Endothelial cell of umbilical vein (primary cell): ENCODE data around the gene NLRP3. TPM values are rescaled to one million over a fixed set of nuclear protein-coding genes. Genes with fewer than 3 reads are reported as not detected.

Experiments used
- BruUV-seq: library from RNA; stranded (reverse); fragments of 400-500 nt; replicated peaks from 2 replicates; lab custom pipeline; 2021; lab: Mats Ljungman, UMichigan
- CTCF ChIA-PET: fragments of 300-600, 350-600 bp; sonication (Branson Sonifier 250); formaldehyde crosslinking; loops from one replicate; lab custom pipeline; 2021; ENCODE audit warnings: antibody characterized with exemption, inconsistent platforms; lab: Charles Lee
- POLR2A ChIA-PET: fragments of 300-600, 350-600 bp; sonication (Branson Sonifier 250); formaldehyde crosslinking; loops from one replicate; lab custom pipeline; 2021; ENCODE audit warnings: antibody characterized with exemption, inconsistent platforms; lab: Charles Lee
- DNase-seq: peaks from one replicate; pipeline ENCODE4 v3.0.0-alpha.2; 2011; ENCODE audit warnings: low read depth, low spot score
- FAIRE-seq: peaks from 2 replicates; lab custom pipeline; 2011; peaks lifted over from hg19 to GRCh38; lab: Jason Lieb, UNC
- H2AFZ ChIP-seq: 2 replicates; pipeline ENCODE4 v1.6.0; 2012; ENCODE audit warnings: low read depth, low read length, control low read depth, inconsistent platforms
- H3K27ac ChIP-seq: 2 replicates; pipeline ENCODE4 v1.5.1; 2011; ENCODE audit warnings: low read depth, mild to moderate bottlenecking, control low read depth, low read length, moderate library complexity; ENCODE audit not compliant: insufficient read depth
- H3K27me3 ChIP-seq, 2 experiments: 2 replicates each; pipeline versions ENCODE4 v1.6.0 to v1.6.1; 2011; ENCODE audit warnings: low read length in 2 of 2, mixed read lengths in 1 of 2; ENCODE audit not compliant: control insufficient read depth in 2 of 2, insufficient read depth in 2 of 2
- H3K36me3 ChIP-seq, 2 experiments: 2 replicates in 1 of 2; 3 replicates in 1 of 2; pipeline ENCODE4 v1.5.1; 2011; ENCODE audit warnings: low read length in 2 of 2, mild to moderate bottlenecking in 1 of 2, moderate library complexity in 1 of 2; ENCODE audit not compliant: control insufficient read depth in 2 of 2, insufficient read depth in 2 of 2; ENCODE audit errors: extremely low read depth in 1 of 2
- H3K4me1 ChIP-seq: 3 replicates; pipeline ENCODE4 v1.5.1; 2011; ENCODE audit warnings: mild to moderate bottlenecking, low read length; ENCODE audit not compliant: control insufficient read depth, insufficient read depth; ENCODE audit errors: extremely low read depth
- H3K4me2 ChIP-seq: 2 replicates; pipeline ENCODE4 v1.6.1; 2011; ENCODE audit warnings: low read length, control low read depth, mixed read lengths; ENCODE audit not compliant: insufficient read depth
- H3K4me3 ChIP-seq, 3 experiments: fragments of 200-600 bp in 1 of 3; sonication (generic), shearing (Covaris generic) in 1 of 3; replicated peaks in 1 of 3; 2 replicates each; pipeline ENCODE4 v1.5.1; 2011 to 2016; ENCODE audit warnings: control low read depth in 3 of 3, low read length in 3 of 3, mild to moderate bottlenecking in 2 of 3, inconsistent platforms in 1 of 3, low read depth in 1 of 3, moderate library complexity in 1 of 3; ENCODE audit not compliant: insufficient read depth in 1 of 3
- H3K79me2 ChIP-seq: 2 replicates; pipeline ENCODE4 v1.6.0; 2012; ENCODE audit warnings: low read length, inconsistent platforms; ENCODE audit not compliant: control insufficient read depth, insufficient read depth
- H3K9ac ChIP-seq: replicated peaks from 2 replicates; pipeline ENCODE3; 2011; ENCODE audit warnings: low read length, control low read depth; ENCODE audit not compliant: insufficient read depth; ENCODE audit errors: extremely low read depth
- H3K9me1 ChIP-seq: replicated peaks from 3 replicates; pipeline ENCODE4 v1.6.0; 2011; ENCODE audit warnings: mild to moderate bottlenecking, low read length; ENCODE audit not compliant: control insufficient read depth, insufficient read depth; ENCODE audit errors: extremely low read depth
- H3K9me3 ChIP-seq: replicated peaks from 2 replicates; pipeline ENCODE4 v1.5.1; 2012; ENCODE audit warnings: low read length, inconsistent platforms; ENCODE audit not compliant: control insufficient read depth, insufficient read depth
- H4K20me1 ChIP-seq: replicated peaks from 2 replicates; pipeline ENCODE3; 2011; ENCODE audit warnings: mild to moderate bottlenecking, low read length; ENCODE audit not compliant: control insufficient read depth, insufficient read depth; ENCODE audit errors: extremely low read depth
- EZH2 ChIP-seq: IDR thresholded peaks from 2 replicates; pipeline ENCODE4 v1.6.1; 2012; ENCODE audit warnings: borderline replicate concordance, low read depth, mild to moderate bottlenecking, moderate library complexity, low read length, inconsistent platforms; ENCODE audit not compliant: severe bottlenecking
- FOS ChIP-seq: IDR thresholded peaks from 2 replicates; pipeline ENCODE4 v1.6.1; 2011; ENCODE audit warnings: mild to moderate bottlenecking, low read length, moderate library complexity, borderline replicate concordance; ENCODE audit not compliant: insufficient read depth
- GATA2 ChIP-seq: IDR thresholded peaks from 2 replicates; pipeline ENCODE4 v1.7.0; 2011; ENCODE audit warnings: low read depth, mild to moderate bottlenecking, moderate library complexity, mixed read lengths, low read length; ENCODE audit not compliant: insufficient read length, insufficient read depth
- JUN ChIP-seq: IDR thresholded peaks from 2 replicates; pipeline ENCODE4 v1.6.1; 2011; ENCODE audit warnings: borderline replicate concordance, low read depth; ENCODE audit not compliant: insufficient read length, insufficient read depth
- MYC ChIP-seq: IDR thresholded peaks from one replicate; pipeline ENCODE4 v1.6.1; 2011; ENCODE audit warnings: mild to moderate bottlenecking, low read depth, low read length
- POLR2A ChIP-seq: IDR thresholded peaks from 2 replicates; pipeline ENCODE4 v1.6.1; 2012; ENCODE audit warnings: low read depth, mild to moderate bottlenecking, control low read depth, low read length
- POLR2AphosphoS5 ChIP-seq: IDR thresholded peaks from 2 replicates; pipeline ENCODE4 v1.6.1; 2012; ENCODE audit warnings: low read depth, mild to moderate bottlenecking, control low read depth, low read length, moderate library complexity; ENCODE audit not compliant: insufficient read depth
- dilution Hi-C: fragments of 300-500 bp; cut with MboI; formaldehyde crosslinking; loops from one replicate; pipeline ENCODE4 v1.15.0; 2019; ENCODE audit warnings: low sequenced_read_pairs; ENCODE audit not compliant: extremely low pct_ligation_motif_present
- intact Hi-C: fragments of 100-400 bp; cut with micrococcal nuclease; formaldehyde crosslinking; loops from one replicate; pipeline ENCODE4 v1.10.0; 2022
- polyA plus RNA-seq, 4 experiments: library from polyadenylated mRNA; depleted of rRNA in 3 of 4; stranded (reverse) in 3 of 4; unstranded in 1 of 4; fragments of >200 nt; gene quantifications; 2 replicates each; pipeline versions ENCODE4 v1.2.1 to v1.2.3, GENCODE V29; 2011 to 2012; ENCODE audit warnings: missing spikeins in 1 of 4
- total RNA-seq: library from RNA; stranded (reverse); gene quantifications from 2 replicates; pipeline ENCODE4 v1.2.3, GENCODE V29; 2021
- TF ChIP-seq, protein P1 (sequence below): IDR thresholded peaks from 2 replicates; pipeline ENCODE4 v1.6.1; 2011; ENCODE audit not compliant: insufficient read depth, insufficient read length
- TF ChIP-seq, protein P2 (sequence below), 2 donors: IDR thresholded peaks; 1 replicate in 1 of 2; 2 replicates in 1 of 2; pipeline ENCODE4 v1.5.1; 2011; ENCODE audit warnings: low read length in 2 of 2, mild to moderate bottlenecking in 2 of 2, moderate library complexity in 2 of 2, control low read depth in 1 of 2, inconsistent platforms in 1 of 2, low read depth in 1 of 2; ENCODE audit not compliant: insufficient read depth in 1 of 2; ENCODE audit errors: extremely low read depth in 1 of 2

The NLRP3 gene
- total and polyA plus RNA-seq, 2 donors (not counting 3 experiments of a cell fraction or from before 2014, with no cell fraction given), result 0.24 to 0.29 TPM

DNA sequence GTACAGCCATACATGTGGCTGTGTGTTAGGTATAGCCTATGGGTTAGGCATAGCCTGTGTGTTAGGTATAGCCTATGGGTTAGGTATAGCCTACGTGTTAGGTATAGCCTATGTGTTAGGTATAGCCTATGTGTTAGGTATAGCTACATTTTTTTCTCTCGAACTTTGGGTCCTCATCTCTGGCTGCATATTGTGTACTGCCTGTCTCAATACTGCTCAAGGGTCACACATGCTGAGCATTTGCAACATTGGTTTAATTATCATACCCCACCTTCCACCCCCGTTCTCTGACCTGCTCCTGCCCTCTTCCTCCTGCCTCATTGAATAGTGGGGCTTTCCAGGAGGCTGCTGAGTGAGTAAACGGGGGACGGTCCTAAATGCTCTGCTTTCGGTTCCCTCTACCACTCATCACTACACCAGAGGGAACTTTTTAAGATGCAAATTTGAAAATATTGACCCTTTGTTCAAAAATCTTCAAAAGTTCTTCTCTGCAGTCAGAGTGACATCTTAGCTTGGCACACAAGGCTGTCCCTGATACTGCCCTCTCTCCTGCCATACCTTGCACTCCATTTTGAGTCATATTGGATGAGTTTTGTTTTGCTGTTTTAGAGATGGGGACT is 24.1 kb downstream of the NLRP3 start:
- Histone ChIP-seq H3K9ac (no peak overlapping the region), H3K9me1 (no peaks in the 10 kb centered on the region), H3K27me3 (no peaks in the 10 kb centered on the region), H3K36me3 (no peaks in the 10 kb centered on the region), H2AFZ (no peak overlapping the region), H3K9me3 (no peaks in the 10 kb centered on the region), H4K20me1 (no peaks in the 10 kb centered on the region), H3K4me1 (no peaks in the 10 kb centered on the region), H3K79me2 (no peaks in the 10 kb centered on the region), H3K4me2 (no peak overlapping the region), H3K27ac (no peak overlapping the region), H3K4me3 (no peak overlapping the region)
- dilution Hi-C loops (no loop called here), intact Hi-C loops (no loop called here)
- TF ChIP-seq, protein P1, sequence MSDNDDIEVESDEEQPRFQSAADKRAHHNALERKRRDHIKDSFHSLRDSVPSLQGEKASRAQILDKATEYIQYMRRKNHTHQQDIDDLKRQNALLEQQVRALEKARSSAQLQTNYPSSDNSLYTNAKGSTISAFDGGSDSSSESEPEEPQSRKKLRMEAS, result no peak
- TF ChIP-seq EZH2, result no peak
- POLR2A ChIA-PET, result no interaction called here
- DNase-seq, result no peak
- no peak for FAIRE-seq
- CTCF ChIA-PET, result no interaction called here
- no TSS peak for BruUV-seq

DNA sequence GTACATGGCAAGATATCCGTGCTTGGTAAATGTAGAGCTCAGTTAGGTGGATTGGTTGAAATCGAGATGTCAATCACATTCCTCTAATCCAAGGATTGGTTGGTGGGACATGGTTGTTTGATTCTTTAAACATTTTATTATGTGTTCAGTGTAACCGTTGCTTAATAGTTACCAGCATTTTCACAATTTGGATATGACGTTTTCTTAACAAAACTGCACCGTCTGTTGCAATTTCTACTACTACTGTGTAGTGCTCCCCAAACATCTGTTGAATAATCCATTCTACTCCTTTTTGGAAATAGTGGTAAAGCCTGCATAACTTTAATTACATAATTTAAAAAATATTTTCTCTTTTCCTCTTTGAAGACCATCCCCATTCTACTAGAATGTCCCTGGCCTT is 25.6 kb downstream of the NLRP3 start:
- H3K9me1 ChIP-seq, result no peaks in the 10 kb centered on the region
- no peak overlapping the region for H2AFZ ChIP-seq
- H4K20me1 ChIP-seq, result no peaks in the 10 kb centered on the region
- ChIA-PET CTCF (no interaction called here), POLR2A (no interaction called here)
- H3K79me2 ChIP-seq, result no peaks in the 10 kb centered on the region
- FAIRE-seq (no peak), DNase-seq (no peak)
- no peak overlapping the region for H3K9ac ChIP-seq
- no peak overlapping the region for H3K4me2 ChIP-seq
- H3K27ac ChIP-seq, result no peak overlapping the region
- no peaks in the 10 kb centered on the region for H3K9me3 ChIP-seq
- H3K4me1 ChIP-seq, result no peaks in the 10 kb centered on the region
- H3K4me3 ChIP-seq, result no peak overlapping the region
- no TSS peak for BruUV-seq
- intact Hi-C loops (no loop called here), dilution Hi-C loops (no loop called here)
- no peaks in the 10 kb centered on the region for H3K27me3 ChIP-seq
- H3K36me3 ChIP-seq, result no peaks in the 10 kb centered on the region
- TF ChIP-seq POLR2AphosphoS5 (no peak), EZH2 (no peak), GATA2 (no peak), FOS (no peak), MYC (no peak), POLR2A (no peak), JUN (no peak)
- TF ChIP-seq, protein P1, result no peak
- TF ChIP-seq, protein P2, sequence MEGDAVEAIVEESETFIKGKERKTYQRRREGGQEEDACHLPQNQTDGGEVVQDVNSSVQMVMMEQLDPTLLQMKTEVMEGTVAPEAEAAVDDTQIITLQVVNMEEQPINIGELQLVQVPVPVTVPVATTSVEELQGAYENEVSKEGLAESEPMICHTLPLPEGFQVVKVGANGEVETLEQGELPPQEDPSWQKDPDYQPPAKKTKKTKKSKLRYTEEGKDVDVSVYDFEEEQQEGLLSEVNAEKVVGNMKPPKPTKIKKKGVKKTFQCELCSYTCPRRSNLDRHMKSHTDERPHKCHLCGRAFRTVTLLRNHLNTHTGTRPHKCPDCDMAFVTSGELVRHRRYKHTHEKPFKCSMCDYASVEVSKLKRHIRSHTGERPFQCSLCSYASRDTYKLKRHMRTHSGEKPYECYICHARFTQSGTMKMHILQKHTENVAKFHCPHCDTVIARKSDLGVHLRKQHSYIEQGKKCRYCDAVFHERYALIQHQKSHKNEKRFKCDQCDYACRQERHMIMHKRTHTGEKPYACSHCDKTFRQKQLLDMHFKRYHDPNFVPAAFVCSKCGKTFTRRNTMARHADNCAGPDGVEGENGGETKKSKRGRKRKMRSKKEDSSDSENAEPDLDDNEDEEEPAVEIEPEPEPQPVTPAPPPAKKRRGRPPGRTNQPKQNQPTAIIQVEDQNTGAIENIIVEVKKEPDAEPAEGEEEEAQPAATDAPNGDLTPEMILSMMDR (IDR thresholded peaks at IDR 0.05; ENCODE audit: extremely low read depth in 1 of 2, insufficient read depth in 1 of 2, low read depth in 1 of 2, low read length in 2 of 2), result no peak
